CD14-positive monocyte (primary cell): Measurements from ENCODE around the gene EXOC2. TPM values are rescaled to one million over a fixed set of nuclear protein-coding genes. Genes with fewer than 3 reads are reported as not detected.

Source experiments
- DNase-seq, 3 donors: peaks; one replicate each; pipeline ENCODE4 v3.0.0-alpha.2; 2011 to 2022
- H2AFZ ChIP-seq: 2 replicates; pipeline ENCODE4 v1.6.0; 2012; ENCODE audit warnings: mild to moderate bottlenecking, low read depth, low read length, inconsistent platforms; ENCODE audit not compliant: insufficient read depth, poor library complexity, severe bottlenecking
- H3K27ac ChIP-seq, 2 donors: 1 replicate in 1 of 2; 2 replicates in 1 of 2; pipeline ENCODE4 v1.5.1; 2012 to 2013; ENCODE audit warnings: low read length in 2 of 2, control low read depth in 1 of 2, inconsistent platforms in 1 of 2, low read depth in 1 of 2, mild to moderate bottlenecking in 1 of 2
- H3K27me3 ChIP-seq, 2 donors: one replicate each; pipeline versions ENCODE4 v1.6.0 to v1.6.1; 2011 to 2013; ENCODE audit warnings: low read length in 2 of 2; ENCODE audit not compliant: control insufficient read depth in 2 of 2, insufficient read depth in 2 of 2
- H3K36me3 ChIP-seq, 2 donors: replicated peaks in 1 of 2; 1 replicate in 1 of 2; 2 replicates in 1 of 2; pipeline versions ENCODE4 v1.5.1 to v1.6.1; 2012 to 2013; ENCODE audit warnings: low read length in 2 of 2, control low read depth in 1 of 2, inconsistent platforms in 1 of 2, mild to moderate bottlenecking in 1 of 2; ENCODE audit not compliant: insufficient read depth in 2 of 2, control insufficient read depth in 1 of 2
- H3K4me1 ChIP-seq, 2 donors: 1 replicate in 1 of 2; 2 replicates in 1 of 2; pipeline versions ENCODE4 v1.5.1 to v1.6.1; 2012 to 2013; ENCODE audit warnings: low read length in 2 of 2, control low read depth in 1 of 2, inconsistent platforms in 1 of 2, mild to moderate bottlenecking in 1 of 2, moderate library complexity in 1 of 2; ENCODE audit not compliant: insufficient read depth in 2 of 2, control insufficient read depth in 1 of 2
- H3K4me2 ChIP-seq: replicated peaks from 2 replicates; pipeline ENCODE3; 2012; ENCODE audit warnings: low read length, moderate library complexity, mild to moderate bottlenecking; ENCODE audit not compliant: poor library complexity, severe bottlenecking; ENCODE audit errors: extremely low read depth
- H3K4me3 ChIP-seq, 3 experiments: fragments of 200-600 bp in 1 of 3; sonication (generic) in 1 of 3; replicated peaks in 1 of 3; 1 replicate in 2 of 3; 2 replicates in 1 of 3; pipeline ENCODE4 v1.5.1; 2011 to 2013; ENCODE audit warnings: low read length in 3 of 3, mild to moderate bottlenecking in 3 of 3, control low read depth in 2 of 3, low read depth in 2 of 3, inconsistent platforms in 1 of 3, moderate library complexity in 1 of 3
- H3K79me2 ChIP-seq: 2 replicates; pipeline ENCODE4 v1.6.0; 2012; ENCODE audit warnings: mild to moderate bottlenecking, control low read depth, inconsistent platforms, low read length, moderate library complexity; ENCODE audit not compliant: insufficient read depth
- H3K9ac ChIP-seq: 2 replicates; pipeline ENCODE4 v1.6.0; 2017; ENCODE audit warnings: low read length, mild to moderate bottlenecking; ENCODE audit not compliant: insufficient read depth, poor library complexity, severe bottlenecking
- H3K9me3 ChIP-seq, 2 donors: replicated peaks in 1 of 2; 1 replicate in 1 of 2; 2 replicates in 1 of 2; pipeline versions ENCODE4 v1.5.1 to v1.6.1; 2012 to 2013; ENCODE audit warnings: low read length in 2 of 2, control low read depth in 1 of 2; ENCODE audit not compliant: control insufficient read depth in 1 of 2, insufficient read depth in 1 of 2
- H4K20me1 ChIP-seq: 2 replicates; pipeline ENCODE4 v1.6.0; 2012; ENCODE audit warnings: mild to moderate bottlenecking, low read length, control low read depth, moderate library complexity; ENCODE audit not compliant: insufficient read depth
- H3K27ac Mint-ChIP-seq, 7 donors: one replicate each; pipeline ENCODE4 v1.8.0; 2020; ENCODE audit warnings: mild to moderate bottlenecking in 7 of 7, mixed read lengths in 7 of 7, moderate library complexity in 6 of 7, inconsistent platforms in 2 of 7
- H3K27me3 Mint-ChIP-seq, 3 donors: one replicate each; pipeline ENCODE4 v1.8.0; 2021 to 2022; ENCODE audit warnings: low read depth in 3 of 3, mild to moderate bottlenecking in 3 of 3, mixed read lengths in 3 of 3, moderate library complexity in 3 of 3, inconsistent platforms in 1 of 3
- H3K36me3 Mint-ChIP-seq, 2 donors: one replicate each; pipeline ENCODE4 v1.8.0; 2020; ENCODE audit warnings: mixed read lengths in 2 of 2, inconsistent platforms in 1 of 2, mild to moderate bottlenecking in 1 of 2
- H3K4me1 Mint-ChIP-seq: one replicate; pipeline ENCODE4 v1.8.0; 2020; ENCODE audit warnings: mild to moderate bottlenecking, mixed read lengths
- H3K4me3 Mint-ChIP-seq, 2 donors: one replicate each; pipeline ENCODE4 v1.8.0; 2020; ENCODE audit warnings: mild to moderate bottlenecking in 2 of 2, mixed read lengths in 2 of 2, moderate library complexity in 1 of 2
- H3K9me3 Mint-ChIP-seq, 7 donors: one replicate each; pipeline ENCODE4 v1.8.0; 2020 to 2022; ENCODE audit warnings: mixed read lengths in 7 of 7, mild to moderate bottlenecking in 6 of 7, moderate library complexity in 6 of 7, inconsistent platforms in 2 of 7
- WGBS: methylation state at CpG from one replicate; pipeline ENCODE4 v1.1.5; 2013; ENCODE audit warnings: missing lambda C conversion rate; ENCODE audit not compliant: insufficient coverage; 5-methylcytosine and 5-hydroxymethylcytosine counted together
- intact Hi-C, 2 donors: fragments of 100-400 bp; cut with micrococcal nuclease; formaldehyde crosslinking; loops; one replicate each; pipeline versions ENCODE4 v1.15.0 to v1.15.1; 2023
- polyA plus RNA-seq, 3 donors: library from polyadenylated mRNA; depleted of rRNA in 1 of 3; unstranded in 2 of 3; stranded (reverse) in 1 of 3; fragments of 300-500 nt in 2 of 3; fragments of >200 nt in 1 of 3; fragmentation: Illumina TruSeq in 2 of 3; gene quantifications; 1 replicate in 2 of 3; 2 replicates in 1 of 3; pipeline ENCODE4 v1.2.3, GENCODE V29; 2012 to 2021
- TF ChIP-seq, protein P1 (sequence below): fragments of 200-600 bp; IDR thresholded peaks from one replicate; pipeline ENCODE4 v1.8.0; 2022; ENCODE audit warnings: antibody characterized with exemption, mild to moderate bottlenecking

Gene EXOC2
- polyA plus RNA-seq, 3 donors, result 7.5 to 15.5 (median 12.0) TPM

DNA sequence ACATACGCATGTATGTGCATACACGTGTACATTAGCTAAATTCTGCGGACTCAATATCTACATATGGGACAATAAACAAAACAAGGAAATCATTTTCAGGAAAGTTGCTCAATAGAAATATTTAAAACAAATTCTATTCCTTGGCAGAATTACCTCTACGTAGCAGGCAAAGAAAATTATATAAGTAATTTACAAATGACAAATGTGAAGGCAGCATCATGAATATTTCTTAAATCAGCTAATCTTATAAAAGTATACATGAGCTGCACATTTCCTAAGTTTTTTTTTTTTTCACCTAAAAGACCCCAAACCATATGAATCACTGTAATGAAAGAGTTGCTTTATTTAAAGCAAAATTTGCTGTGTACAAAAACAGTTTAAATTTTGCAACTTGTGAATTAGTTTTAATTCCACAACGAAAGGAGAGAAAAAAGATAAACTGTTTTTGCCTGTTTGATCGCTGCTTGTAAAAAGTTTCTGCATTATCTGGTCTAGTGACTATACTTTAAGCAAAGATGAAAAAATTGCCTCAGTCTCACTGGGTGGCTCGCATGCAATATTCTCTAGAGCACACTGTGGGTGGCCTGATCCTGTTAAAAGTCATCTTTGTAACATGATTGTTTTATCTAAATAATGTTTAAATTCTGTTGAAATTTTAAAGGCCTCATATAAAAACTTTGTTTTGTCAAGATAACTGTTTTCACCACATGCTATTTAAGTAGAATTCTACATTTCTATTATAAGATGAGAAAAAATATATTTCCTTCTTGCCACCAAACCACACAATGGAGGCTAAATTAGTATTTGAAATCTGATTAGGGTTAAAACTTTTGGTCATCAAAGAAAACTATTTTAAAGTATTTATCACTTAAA, 93.1 kb downstream of the EXOC2 start:
- Mint-ChIP-seq H3K36me3 (peaks cover 38 to 41% of the 10 kb centered on the region in 2 donors), H3K9me3 (peaks cover 0 to 3% (median 0%) of the 10 kb centered on the region in 7 donors), H3K27me3 (no peaks in the 10 kb centered on the region), H3K4me3 (no peak overlapping the region), H3K4me1 (peaks cover 4% of the 10 kb centered on the region), H3K27ac (no peak overlapping the region)
- H4K20me1 ChIP-seq, result no peaks in the 10 kb centered on the region
- WGBS, result 100% methylated on average over 5 of the region's 7 CpGs
- no peaks in the 10 kb centered on the region for H3K27me3 ChIP-seq
- intact Hi-C loops, result loop anchor here (10.0 kb wide), 2 partner anchors 185 to 795 kb away; no protein-coding TSS in a partner anchor
- no peaks in the 10 kb centered on the region for H3K79me2 ChIP-seq
- H3K9me3 ChIP-seq, result peaks cover 0 to 5% of the 10 kb centered on the region in 2 donors
- H3K4me1 ChIP-seq, result no peaks in the 10 kb centered on the region
- DNase-seq, result no peak
- H2AFZ ChIP-seq, result no peak overlapping the region
- peaks cover 19 to 32% of the 10 kb centered on the region in 2 donors for H3K36me3 ChIP-seq
- H3K9ac ChIP-seq, result no peak overlapping the region
- no peak overlapping the region for H3K4me3 ChIP-seq
- no peak overlapping the region for H3K27ac ChIP-seq
- no peak overlapping the region for H3K4me2 ChIP-seq
- TF ChIP-seq, protein P1, sequence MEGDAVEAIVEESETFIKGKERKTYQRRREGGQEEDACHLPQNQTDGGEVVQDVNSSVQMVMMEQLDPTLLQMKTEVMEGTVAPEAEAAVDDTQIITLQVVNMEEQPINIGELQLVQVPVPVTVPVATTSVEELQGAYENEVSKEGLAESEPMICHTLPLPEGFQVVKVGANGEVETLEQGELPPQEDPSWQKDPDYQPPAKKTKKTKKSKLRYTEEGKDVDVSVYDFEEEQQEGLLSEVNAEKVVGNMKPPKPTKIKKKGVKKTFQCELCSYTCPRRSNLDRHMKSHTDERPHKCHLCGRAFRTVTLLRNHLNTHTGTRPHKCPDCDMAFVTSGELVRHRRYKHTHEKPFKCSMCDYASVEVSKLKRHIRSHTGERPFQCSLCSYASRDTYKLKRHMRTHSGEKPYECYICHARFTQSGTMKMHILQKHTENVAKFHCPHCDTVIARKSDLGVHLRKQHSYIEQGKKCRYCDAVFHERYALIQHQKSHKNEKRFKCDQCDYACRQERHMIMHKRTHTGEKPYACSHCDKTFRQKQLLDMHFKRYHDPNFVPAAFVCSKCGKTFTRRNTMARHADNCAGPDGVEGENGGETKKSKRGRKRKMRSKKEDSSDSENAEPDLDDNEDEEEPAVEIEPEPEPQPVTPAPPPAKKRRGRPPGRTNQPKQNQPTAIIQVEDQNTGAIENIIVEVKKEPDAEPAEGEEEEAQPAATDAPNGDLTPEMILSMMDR, result no peak

DNA sequence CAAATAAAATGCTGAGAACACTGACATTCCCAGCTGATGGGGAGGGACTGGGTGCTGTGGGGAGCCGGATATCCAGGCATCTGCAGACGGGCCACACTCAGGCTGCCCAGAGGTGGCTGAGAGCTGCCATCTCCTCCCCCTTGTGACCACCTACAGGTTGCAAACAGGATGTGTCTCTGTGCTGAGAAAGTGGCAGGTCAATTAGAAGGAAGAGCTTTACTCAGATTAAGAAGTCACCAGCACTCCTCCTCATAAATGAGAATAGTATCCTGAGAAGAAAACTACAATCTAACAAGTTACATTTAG, 99.1 kb downstream of the EXOC2 start:
- Mint-ChIP-seq H3K36me3 (peaks cover 63 to 69% of the 10 kb centered on the region in 2 donors), H3K9me3 (no peaks in the 10 kb centered on the region), H3K27me3 (peaks cover 0 to 1% (median 0%) of the 10 kb centered on the region in 3 donors), H3K27ac (no peak overlapping the region), H3K4me3 (no peak overlapping the region), H3K4me1 (no peaks in the 10 kb centered on the region)
- intact Hi-C loops, result loop anchor here (5.0 to 10.0 kb wide), 4 partner anchors 191 to 843 kb away; no protein-coding TSS in a partner anchor
- Histone ChIP-seq H3K27me3 (no peaks in the 10 kb centered on the region), H3K4me3 (no peak overlapping the region), H3K4me1 (no peaks in the 10 kb centered on the region), H2AFZ (no peak overlapping the region), H4K20me1 (no peaks in the 10 kb centered on the region), H3K9ac (no peak overlapping the region), H3K4me2 (no peak overlapping the region), H3K79me2 (no peaks in the 10 kb centered on the region), H3K36me3 (peaks cover 31 to 68% of the 10 kb centered on the region in 2 donors), H3K9me3 (no peaks in the 10 kb centered on the region), H3K27ac (no peak overlapping the region)
- no CpG with 5 or more reads among the region's 2 CpGs for WGBS
- TF ChIP-seq, protein P1, result no peak
- no peak for DNase-seq
